ENCODE measurements around the gene SPPL2A.
"Not testable (repeated sequence)": the region's sequence is repeated elsewhere in the genome, so short reads cannot be mapped to it uniquely, and the experiment has no call there.

SPPL2A gene, protein sequence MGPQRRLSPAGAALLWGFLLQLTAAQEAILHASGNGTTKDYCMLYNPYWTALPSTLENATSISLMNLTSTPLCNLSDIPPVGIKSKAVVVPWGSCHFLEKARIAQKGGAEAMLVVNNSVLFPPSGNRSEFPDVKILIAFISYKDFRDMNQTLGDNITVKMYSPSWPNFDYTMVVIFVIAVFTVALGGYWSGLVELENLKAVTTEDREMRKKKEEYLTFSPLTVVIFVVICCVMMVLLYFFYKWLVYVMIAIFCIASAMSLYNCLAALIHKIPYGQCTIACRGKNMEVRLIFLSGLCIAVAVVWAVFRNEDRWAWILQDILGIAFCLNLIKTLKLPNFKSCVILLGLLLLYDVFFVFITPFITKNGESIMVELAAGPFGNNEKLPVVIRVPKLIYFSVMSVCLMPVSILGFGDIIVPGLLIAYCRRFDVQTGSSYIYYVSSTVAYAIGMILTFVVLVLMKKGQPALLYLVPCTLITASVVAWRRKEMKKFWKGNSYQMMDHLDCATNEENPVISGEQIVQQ

GRCh38 chr15:50765195-50765967 is at the start of gene SPPL2A:
Gene SPPL2A (minus strand): TSS chr15:50765706. CDS start chr15:50765533, 173 bp downstream.
- peak; percentile 89 for DNase-seq (ENCODE audit: low read depth)
- TF ChIP-seq, protein P1, sequence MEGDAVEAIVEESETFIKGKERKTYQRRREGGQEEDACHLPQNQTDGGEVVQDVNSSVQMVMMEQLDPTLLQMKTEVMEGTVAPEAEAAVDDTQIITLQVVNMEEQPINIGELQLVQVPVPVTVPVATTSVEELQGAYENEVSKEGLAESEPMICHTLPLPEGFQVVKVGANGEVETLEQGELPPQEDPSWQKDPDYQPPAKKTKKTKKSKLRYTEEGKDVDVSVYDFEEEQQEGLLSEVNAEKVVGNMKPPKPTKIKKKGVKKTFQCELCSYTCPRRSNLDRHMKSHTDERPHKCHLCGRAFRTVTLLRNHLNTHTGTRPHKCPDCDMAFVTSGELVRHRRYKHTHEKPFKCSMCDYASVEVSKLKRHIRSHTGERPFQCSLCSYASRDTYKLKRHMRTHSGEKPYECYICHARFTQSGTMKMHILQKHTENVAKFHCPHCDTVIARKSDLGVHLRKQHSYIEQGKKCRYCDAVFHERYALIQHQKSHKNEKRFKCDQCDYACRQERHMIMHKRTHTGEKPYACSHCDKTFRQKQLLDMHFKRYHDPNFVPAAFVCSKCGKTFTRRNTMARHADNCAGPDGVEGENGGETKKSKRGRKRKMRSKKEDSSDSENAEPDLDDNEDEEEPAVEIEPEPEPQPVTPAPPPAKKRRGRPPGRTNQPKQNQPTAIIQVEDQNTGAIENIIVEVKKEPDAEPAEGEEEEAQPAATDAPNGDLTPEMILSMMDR (conservative IDR thresholded peaks at IDR 0.05; ENCODE audit: control insufficient read depth, insufficient read depth, low read depth, low read length), result no peak
- peak within 1 kb of the TSS; percentile 89 for H3K4me3 ChIP-seq (ENCODE audit: control insufficient read depth, low read depth, low read length)

DNA sequence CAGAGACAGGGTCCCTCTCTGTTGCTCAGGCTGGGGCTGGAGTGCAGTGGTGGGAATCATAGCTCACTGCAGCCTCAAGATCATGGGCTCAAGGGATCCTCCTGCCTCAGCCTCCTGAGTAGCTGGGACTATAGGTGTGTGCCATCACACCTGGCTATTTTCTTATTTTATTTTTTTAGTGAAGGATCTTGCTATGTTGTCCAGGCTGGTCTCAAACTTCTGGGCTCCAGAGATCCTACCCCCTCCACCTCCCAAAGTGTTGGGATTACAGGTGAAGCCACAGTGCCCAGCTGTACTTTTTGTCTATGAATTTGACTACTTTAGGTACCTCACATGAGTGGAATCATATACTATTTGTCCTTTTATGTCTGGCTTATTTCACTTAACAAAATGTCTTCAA is 49.1 kb upstream of the SPPL2A start:
- TF ChIP-seq, protein P1 (conservative IDR thresholded peaks at IDR 0.05; ENCODE audit: control insufficient read depth, insufficient read depth, low read depth, low read length), result no peak
- DNase-seq (ENCODE audit: low read depth), result no peak

GRCh38 chr15:50813865-50814264 is 48.4 kb upstream of the SPPL2A start:
- TF ChIP-seq, protein P1 (conservative IDR thresholded peaks at IDR 0.05; ENCODE audit: control insufficient read depth, insufficient read depth, low read depth, low read length), result no peak
- peak; percentile 8 for DNase-seq (ENCODE audit: low read depth)
- H3K4me3 ChIP-seq (ENCODE audit: control insufficient read depth, low read depth, low read length), result no peak overlapping the region

More for the DNA sequence above, 49.1 kb upstream of the SPPL2A start:
- H3K4me3 ChIP-seq (ENCODE audit: control insufficient read depth, low read depth, low read length), result no peak overlapping the region

GRCh38 chr15:50813089-50813488 is 47.6 kb upstream of the SPPL2A start:
- TF ChIP-seq, protein P1 (conservative IDR thresholded peaks at IDR 0.05; ENCODE audit: control insufficient read depth, insufficient read depth, low read depth, low read length), result no peak
- H3K4me3 ChIP-seq (ENCODE audit: control insufficient read depth, low read depth, low read length), result no peak overlapping the region
- DNase-seq (ENCODE audit: low read depth), result no peak

GRCh38 chr15:50812181-50812506 is 46.6 kb upstream of the SPPL2A start:
- not testable (repeated sequence) for DNase-seq (ENCODE audit: low read depth); H3K4me3 ChIP-seq (ENCODE audit: control insufficient read depth, low read depth, low read length)

DNA sequence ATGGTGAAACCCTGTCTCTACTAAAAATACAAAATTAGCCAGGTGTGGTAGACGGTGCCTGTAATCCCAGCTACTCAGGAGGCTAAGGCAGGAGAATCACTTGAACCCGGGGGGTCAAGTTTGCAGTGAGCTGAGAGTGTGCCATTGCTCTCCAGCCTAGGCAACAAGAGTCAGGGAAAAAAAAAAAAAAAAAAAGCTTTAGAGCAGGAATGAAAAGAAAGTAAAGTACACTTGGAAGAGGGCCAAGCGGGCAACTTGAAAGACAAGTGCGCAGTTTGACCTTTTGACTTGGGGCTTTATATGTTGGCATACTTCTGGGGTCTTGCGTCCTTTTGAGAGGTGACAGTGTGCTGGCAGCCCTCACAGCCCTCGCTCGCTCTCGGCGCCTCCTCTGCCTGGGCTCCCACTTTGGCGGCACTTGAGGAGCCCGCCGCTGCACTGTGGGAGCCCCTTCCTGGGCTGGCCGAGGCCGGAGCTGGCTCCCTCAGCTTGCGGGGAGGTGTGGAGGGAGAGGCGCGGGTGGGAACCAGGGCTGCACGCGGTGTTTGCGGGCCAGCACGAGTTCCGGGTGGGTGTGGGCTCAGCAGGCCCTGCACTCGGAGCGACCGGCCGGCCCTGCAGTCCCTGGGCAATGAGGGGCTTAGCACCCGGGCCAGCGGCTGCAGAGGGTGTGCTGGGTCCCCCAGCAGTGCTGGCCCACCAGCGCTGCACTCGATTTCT is 46.1 kb upstream of the SPPL2A start:
- H3K4me3 ChIP-seq (ENCODE audit: control insufficient read depth, low read depth, low read length); DNase-seq (ENCODE audit: low read depth): not testable (repeated sequence)

DNA sequence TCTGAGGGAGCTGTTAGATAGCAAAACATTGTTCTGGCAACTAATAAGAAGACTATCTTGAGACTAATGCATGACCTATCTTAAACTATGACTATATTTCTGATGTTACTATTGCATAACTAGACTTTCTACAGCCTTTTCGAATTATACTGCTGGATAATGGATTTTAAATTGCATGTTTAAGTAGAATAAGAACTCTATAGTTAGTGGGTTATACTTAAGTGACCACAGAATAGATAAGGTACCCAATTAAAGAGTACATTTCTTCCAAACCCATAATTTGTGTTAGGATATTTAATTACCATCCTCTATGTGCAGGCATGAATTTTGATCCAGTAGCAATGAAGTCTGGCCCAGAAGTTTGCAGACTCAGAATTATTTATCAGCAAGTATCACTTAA is 44.6 kb upstream of the SPPL2A start:
- no peak overlapping the region for H3K4me3 ChIP-seq (ENCODE audit: control insufficient read depth, low read depth, low read length)
- TF ChIP-seq, protein P1 (conservative IDR thresholded peaks at IDR 0.05; ENCODE audit: control insufficient read depth, insufficient read depth, low read depth, low read length), result no peak
- DNase-seq (ENCODE audit: low read depth), result no peak
